ENCODE data around the gene USH1C.

The USH1C gene

GRCh38 chr11:17528906-17529843, 15.0 kb downstream of the USH1C start:
- POLR2A ChIA-PET, result no interaction called here
- no peaks in the 10 kb centered on the region for H3K9me3 ChIP-seq (ENCODE audit: control insufficient read depth, insufficient read depth, low read depth, low read length)

GRCh38 chr11:17528181-17528691, 16.0 kb downstream of the USH1C start:
- no peak overlapping the region for H3K4me3 ChIP-seq (ENCODE audit: low read depth, low read length)
- POLR2A ChIA-PET, result interaction anchor here (0.7 to 1.7 kb wide), 4 partner anchors 15 to 144 kb away, joined by 3 to 6 read pairs (median 4); partner anchors contain the start of gene KCNJ11
- H3K4me1 ChIP-seq (ENCODE audit: control insufficient read depth, insufficient read depth, low read length), result no peaks in the 10 kb centered on the region
- TF ChIP-seq CTCF (tag by site-specific recombination; IDR thresholded peaks at IDR 0.05) (peak; percentile 48; the same call in 1 of the 2 replicates), ZNF501 (tag by site-specific recombination; IDR thresholded peaks at IDR 0.05) (0 out of 2 replicates have a peak, but pooled peaks have one; percentile 24), ZNF571 (tag by site-specific recombination; IDR thresholded peaks at IDR 0.05) (no peak), ZNF654 (tag by site-specific recombination; IDR thresholded peaks at IDR 0.05; ENCODE audit: low read depth) (peak; percentile 67), ZNF776 (tag by site-specific recombination; IDR thresholded peaks at IDR 0.05; ENCODE audit: borderline replicate concordance) (no peak), ZNF660 (tag by site-specific recombination; IDR thresholded peaks at IDR 0.05) (0 out of 2 replicates have a peak, but pooled peaks have one; percentile 17), ZBTB17 (tag by site-specific recombination; IDR thresholded peaks at IDR 0.05) (peak; percentile 53; the same call in 1 of the 2 replicates), ZBTB48 (tag by site-specific recombination; IDR thresholded peaks at IDR 0.05) (peak; percentile 80)
- no peak overlapping the region for H3K27ac ChIP-seq (ENCODE audit: extremely low read depth, low read depth, low read length)
- H3K36me3 ChIP-seq (ENCODE audit: control insufficient read depth in 2 of 2, insufficient read depth in 1 of 2, low read length in 2 of 2), result no peaks in the 10 kb centered on the region
- CTCF ChIA-PET, result interaction anchor here (0.6 to 8.8 kb wide), 62 partner anchors 10 to 1311 kb away, joined by 3 to 192 read pairs (median 4); partner anchors contain the start of genes ABCC8, KCNJ11, MYOD1 and OTOG
- H3K9me3 ChIP-seq (ENCODE audit: control insufficient read depth, insufficient read depth, low read depth, low read length), result no peaks in the 10 kb centered on the region

More at GRCh38 chr11:17528906-17529843, 15.0 kb downstream of the USH1C start:
- Histone ChIP-seq H3K36me3 (ENCODE audit: control insufficient read depth in 2 of 2, insufficient read depth in 1 of 2, low read length in 2 of 2) (no peaks in the 10 kb centered on the region), H3K27ac (ENCODE audit: extremely low read depth, low read depth, low read length) (no peak overlapping the region), H3K4me1 (ENCODE audit: control insufficient read depth, insufficient read depth, low read length) (no peaks in the 10 kb centered on the region), H3K4me3 (ENCODE audit: low read depth, low read length) (no peak overlapping the region)
- CTCF ChIA-PET, result interaction anchor here (0.6 to 8.8 kb wide), 20 partner anchors 9 to 260 kb away, joined by 3 to 192 read pairs (median 7); partner anchors contain the start of genes KCNJ11 and OTOG
- no peak for TF ChIP-seq ZNF266 (tag by site-specific recombination; IDR thresholded peaks at IDR 0.05; ENCODE audit: low read depth)
- no peak for TF ChIP-seq ZNF155 (tag by site-specific recombination; IDR thresholded peaks at IDR 0.05)
- TF ChIP-seq ZBTB11 (tag by site-specific recombination; conservative IDR thresholded peaks at IDR 0.05; ENCODE audit: low read depth), result no peak
- TF ChIP-seq ZFP3 (tag by site-specific recombination; IDR thresholded peaks at IDR 0.05; ENCODE audit: low read depth), result no peak
- TF ChIP-seq ZXDB (tag by site-specific recombination; IDR thresholded peaks at IDR 0.05), result no peak

GRCh38 chr11:17527628-17527995, 16.6 kb downstream of the USH1C start:
- POLR2A ChIA-PET, result interaction anchor here (0.7 to 1.7 kb wide), 4 partner anchors 15 to 144 kb away, joined by 3 to 6 read pairs (median 4); partner anchors contain the start of gene KCNJ11
- H3K9me3 ChIP-seq (ENCODE audit: control insufficient read depth, insufficient read depth, low read depth, low read length), result no peaks in the 10 kb centered on the region
- no peak for TF ChIP-seq ZNF529 (tag by site-specific recombination; IDR thresholded peaks at IDR 0.05; ENCODE audit: insufficient replicate concordance)
- TF ChIP-seq ZNF670 (tag by site-specific recombination; IDR thresholded peaks at IDR 0.05; ENCODE audit: low read depth), result no peak
- TF ChIP-seq PRDM4 (tag by site-specific recombination; IDR thresholded peaks at IDR 0.05), result no peak
- no peak for TF ChIP-seq RBAK (tag by site-specific recombination; IDR thresholded peaks at IDR 0.05)
- TF ChIP-seq ZNF148 (tag by site-specific recombination; IDR thresholded peaks at IDR 0.05; ENCODE audit: borderline replicate concordance), result no peak

More at GRCh38 chr11:17527628-17527995, 16.6 kb downstream of the USH1C start:
- H3K4me3 ChIP-seq (ENCODE audit: low read depth, low read length), result no peak overlapping the region
- CTCF ChIA-PET, result interaction anchor here (0.6 to 8.8 kb wide), 59 partner anchors 10 to 1311 kb away, joined by 3 to 192 read pairs (median 4); partner anchors contain the start of genes ABCC8, KCNJ11, MYOD1 and OTOG
- no peak overlapping the region for H3K27ac ChIP-seq (ENCODE audit: extremely low read depth, low read depth, low read length)
- H3K36me3 ChIP-seq (ENCODE audit: control insufficient read depth in 2 of 2, insufficient read depth in 1 of 2, low read length in 2 of 2), result no peaks in the 10 kb centered on the region
- H3K4me1 ChIP-seq (ENCODE audit: control insufficient read depth, insufficient read depth, low read length), result no peaks in the 10 kb centered on the region
